Stimulated activated CD8-positive, alpha-beta memory T cell treated with anti-CD3 and anti-CD28 coated beads, Interleukin-15, amount 100 ng/mL, for 24 hours (primary cell): Measurements from ENCODE around the gene TMEM63C.

ENCODE experiments used
- DNase-seq: peaks from one replicate; pipeline ENCODE4 v3.0.0-alpha.2; 2020; ENCODE audit warnings: low read depth

TMEM63C gene, protein sequence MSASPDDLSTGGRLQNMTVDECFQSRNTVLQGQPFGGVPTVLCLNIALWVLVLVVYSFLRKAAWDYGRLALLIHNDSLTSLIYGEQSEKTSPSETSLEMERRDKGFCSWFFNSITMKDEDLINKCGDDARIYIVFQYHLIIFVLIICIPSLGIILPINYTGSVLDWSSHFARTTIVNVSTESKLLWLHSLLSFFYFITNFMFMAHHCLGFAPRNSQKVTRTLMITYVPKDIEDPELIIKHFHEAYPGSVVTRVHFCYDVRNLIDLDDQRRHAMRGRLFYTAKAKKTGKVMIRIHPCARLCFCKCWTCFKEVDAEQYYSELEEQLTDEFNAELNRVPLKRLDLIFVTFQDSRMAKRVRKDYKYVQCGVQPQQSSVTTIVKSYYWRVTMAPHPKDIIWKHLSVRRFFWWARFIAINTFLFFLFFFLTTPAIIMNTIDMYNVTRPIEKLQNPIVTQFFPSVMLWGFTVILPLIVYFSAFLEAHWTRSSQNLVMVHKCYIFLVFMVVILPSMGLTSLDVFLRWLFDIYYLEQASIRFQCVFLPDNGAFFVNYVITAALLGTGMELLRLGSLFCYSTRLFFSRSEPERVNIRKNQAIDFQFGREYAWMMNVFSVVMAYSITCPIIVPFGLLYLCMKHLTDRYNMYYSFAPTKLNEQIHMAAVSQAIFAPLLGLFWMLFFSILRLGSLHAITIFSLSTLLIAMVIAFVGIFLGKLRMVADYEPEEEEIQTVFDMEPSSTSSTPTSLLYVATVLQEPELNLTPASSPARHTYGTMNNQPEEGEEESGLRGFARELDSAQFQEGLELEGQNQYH

GRCh38 chr14:77181603-77182437 is at the start of gene TMEM63C:
TMEM63C (plus strand) TSS chr14:77181798; CDS start chr14:77218814, 37,016 bp downstream.
- peak; percentile 15 for DNase-seq

- no peak for DNase-seq
Observed at GRCh38 chr14:77131871-77132486, 49.6 kb upstream of the TMEM63C start.

GRCh38 chr14:77133720-77134338 is 47.8 kb upstream of the TMEM63C start:
- DNase-seq = no peak

GRCh38 chr14:77139022-77139421 is 42.6 kb upstream of the TMEM63C start:
- no peak for DNase-seq

DNA sequence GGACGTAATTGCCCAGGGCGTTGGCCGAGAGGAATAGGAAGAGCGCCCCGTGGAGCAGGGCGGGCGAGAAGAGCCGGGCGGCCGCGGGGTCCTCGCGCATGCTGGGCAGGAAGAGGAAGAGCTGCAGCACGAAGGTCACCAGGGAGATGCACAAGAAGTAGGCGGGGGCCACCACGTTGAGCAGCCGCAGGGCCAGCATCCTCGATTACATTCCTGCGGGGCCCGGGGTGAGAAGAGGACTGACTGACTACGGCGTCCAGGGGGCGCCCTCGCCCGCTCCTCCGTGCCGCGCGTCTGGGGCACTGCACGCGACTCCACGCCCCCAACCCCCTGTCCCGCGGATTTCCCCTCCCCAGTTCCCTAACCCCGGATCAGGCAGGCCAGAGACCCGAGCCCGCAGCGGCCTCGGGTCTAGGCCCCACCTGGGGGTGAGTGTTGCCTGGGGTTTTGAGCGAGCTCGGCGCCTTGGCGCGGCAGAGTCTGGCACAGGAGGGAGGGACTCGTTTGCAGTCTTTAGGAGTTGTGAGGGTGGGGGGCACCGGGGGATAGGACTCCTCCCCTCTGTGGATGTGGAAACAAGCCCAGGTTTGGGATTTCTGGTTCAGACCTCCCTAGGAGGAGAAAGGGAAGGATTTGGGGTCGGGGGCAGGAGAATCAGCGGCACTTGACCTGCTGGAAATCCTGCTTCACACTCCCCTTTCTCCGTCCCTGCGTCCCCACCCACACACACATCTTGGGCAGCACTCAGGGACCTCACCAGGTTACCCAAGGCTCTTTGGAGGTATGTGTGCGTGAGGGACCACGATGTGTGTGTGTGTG is 41.8 kb upstream of the TMEM63C start:
- peak; percentile 27 for DNase-seq

DNA sequence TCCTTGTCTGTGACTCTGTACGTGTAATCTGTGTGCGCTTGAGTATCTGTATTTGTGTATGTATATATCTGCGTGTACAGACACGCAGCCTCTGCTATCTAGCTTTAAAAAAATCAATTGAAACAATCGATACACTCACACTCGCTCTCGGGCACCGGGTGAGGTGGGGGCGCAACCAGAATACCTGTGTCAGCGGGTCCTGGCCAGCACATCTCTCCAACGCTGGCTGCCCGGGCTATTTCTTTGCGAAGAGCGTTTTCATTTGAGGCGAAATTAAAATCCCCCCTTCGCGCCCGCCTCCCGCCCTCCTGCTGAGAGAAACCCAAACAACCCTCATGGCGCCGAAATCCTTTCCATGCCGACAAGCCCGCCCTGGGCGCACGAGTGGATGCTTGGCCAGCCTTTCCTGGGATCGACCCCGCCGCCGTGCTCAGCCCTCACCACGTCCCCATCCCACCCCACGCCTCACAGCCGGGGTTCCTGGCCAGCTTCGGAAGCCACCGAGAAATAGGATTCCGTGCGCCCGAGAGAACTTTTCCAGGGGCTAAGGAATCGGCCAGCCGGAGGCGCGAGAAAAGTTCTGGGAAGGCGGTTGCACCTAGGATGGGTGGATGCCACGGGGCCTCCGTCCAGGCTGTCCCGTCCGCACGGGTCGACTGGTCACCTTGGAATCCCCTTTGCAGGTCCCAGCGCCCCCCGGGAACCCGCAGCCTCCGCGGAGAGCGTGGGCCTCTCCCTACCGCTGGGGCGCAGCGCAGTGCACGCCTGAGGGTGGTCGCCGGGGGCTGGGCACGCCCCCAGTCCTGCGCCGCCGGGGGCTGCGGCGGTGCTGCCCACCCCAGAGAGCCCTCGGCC is 41.0 kb upstream of the TMEM63C start:
- no peak for DNase-seq

DNA sequence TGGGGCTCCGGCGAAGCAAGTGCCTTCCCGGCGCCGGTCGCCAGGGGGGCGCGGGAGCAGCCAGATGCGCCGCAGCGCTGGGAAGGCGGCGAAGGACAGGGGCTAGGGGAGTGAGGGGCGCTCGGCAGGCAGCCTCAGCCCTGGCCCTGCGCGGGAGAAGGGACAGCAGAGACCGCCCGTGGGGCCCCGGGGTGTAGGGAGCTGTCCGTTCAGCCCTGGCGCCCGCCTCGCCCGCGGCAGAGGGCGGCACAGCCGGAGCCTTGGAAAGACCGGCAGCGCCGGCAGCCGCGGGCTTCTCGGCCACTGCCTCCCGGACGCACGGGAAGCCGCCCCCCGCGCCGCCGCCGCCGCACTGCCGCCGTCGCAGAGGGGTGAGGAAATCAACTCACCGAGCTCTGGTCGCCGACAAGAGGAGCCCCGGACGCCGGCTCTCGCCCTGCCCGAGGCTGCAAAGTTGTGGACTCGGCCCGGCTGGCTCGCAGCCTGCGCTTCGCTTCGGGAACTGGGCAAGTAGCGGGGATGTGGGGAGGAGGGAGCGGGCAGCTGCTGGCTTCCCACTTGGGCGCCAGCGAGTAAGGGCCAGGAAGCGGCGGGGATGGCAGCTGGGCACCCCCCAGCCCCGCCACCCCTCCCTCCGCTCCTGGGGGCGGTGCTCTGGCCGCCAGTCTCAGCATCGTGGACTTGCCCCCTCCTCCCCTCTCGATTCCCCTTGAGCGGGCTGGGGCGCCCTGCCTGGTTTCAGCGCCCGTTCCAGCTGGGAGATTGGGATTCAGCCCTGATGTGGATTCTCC is 40.2 kb upstream of the TMEM63C start, which contains the start of gene ZDHHC22:
Gene ZDHHC22 (minus strand): TSS at position 578 of the 791 bp plus-strand sequence. CDS start 2,053 bp downstream, outside the sequence.
- DNase-seq = no peak

DNA sequence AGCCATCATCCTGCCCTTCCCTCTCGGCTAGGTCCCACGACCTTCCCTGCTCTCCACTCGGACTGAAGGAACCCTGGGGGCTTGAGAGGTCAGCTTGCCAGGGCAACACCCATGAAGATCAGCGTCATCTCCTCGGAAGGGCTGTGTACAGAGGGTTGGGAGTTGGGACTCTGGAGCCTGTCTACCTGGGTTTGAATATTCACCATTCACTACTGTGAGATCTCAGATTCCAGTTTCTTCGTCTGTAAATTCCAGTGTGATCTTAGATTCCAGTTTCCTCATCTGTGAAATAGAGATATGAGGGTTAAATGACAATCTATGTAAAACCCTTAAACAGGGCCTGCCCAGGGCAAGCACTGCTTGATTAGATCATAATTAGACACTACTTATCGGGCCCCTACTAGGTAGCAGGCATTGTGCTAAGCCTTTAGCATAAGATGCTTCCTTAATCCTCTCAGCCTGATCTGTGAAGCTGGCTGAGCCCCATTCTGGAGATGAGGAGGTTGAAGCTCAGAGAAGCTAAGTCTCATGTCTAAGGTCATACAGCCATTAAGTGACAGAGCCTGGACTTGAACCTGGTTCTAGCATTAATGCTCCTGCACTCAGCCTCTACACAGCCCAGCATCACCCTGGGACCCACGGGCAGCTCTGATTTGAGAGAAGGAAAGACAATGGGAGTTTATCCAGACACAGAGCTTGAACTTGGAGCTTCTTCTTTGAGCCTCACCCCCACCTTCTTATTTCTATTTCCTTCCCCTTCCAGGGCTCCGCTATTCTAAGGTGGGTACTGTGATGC is 39.4 kb upstream of the TMEM63C start:
- no peak for DNase-seq

GRCh38 chr14:77143071-77143470 is 38.5 kb upstream of the TMEM63C start:
- DNase-seq = no peak

- DNase-seq = no peak
Observed at GRCh38 chr14:77144412-77145115, 37.0 kb upstream of the TMEM63C start.

DNA sequence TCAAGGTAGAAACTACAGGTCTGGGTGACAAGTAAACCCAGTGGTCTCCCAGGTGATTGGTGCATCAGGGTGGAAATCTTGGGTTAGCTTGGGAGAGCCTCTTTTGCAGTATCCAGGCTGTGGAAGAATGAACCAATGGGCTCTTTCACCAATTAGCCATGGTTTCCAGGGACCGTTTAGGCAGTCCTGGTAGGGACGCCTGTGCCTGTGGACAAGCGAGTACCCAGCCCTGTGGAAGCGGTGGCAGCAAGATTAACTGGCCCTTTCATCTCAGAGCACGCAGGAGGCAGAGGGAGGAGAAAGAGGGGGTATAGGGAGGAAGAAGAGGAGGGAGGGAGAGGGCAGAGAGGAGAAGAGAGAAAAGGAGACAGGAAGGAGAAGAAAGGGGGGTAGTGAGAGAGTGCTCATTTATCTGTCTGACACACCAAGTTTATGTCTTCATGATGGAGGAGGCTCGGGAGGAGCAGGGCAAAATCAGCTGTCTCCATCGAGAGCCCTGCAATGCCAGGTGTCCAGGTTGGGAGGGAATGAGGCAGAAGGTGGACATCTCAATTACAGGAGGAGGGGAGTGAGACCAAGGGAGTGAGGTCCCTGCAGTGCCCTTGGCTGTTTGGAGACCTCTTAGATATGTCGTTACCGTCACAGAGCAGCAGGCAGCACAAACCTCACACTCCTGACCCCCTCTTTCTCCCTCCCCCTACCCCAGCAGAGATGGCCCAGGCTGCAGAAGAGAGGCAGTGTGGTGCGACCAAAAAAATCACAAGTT is 35.4 kb upstream of the TMEM63C start:
- no peak for DNase-seq

GRCh38 chr14:77148510-77149231 is 32.9 kb upstream of the TMEM63C start:
- no peak for DNase-seq

DNA sequence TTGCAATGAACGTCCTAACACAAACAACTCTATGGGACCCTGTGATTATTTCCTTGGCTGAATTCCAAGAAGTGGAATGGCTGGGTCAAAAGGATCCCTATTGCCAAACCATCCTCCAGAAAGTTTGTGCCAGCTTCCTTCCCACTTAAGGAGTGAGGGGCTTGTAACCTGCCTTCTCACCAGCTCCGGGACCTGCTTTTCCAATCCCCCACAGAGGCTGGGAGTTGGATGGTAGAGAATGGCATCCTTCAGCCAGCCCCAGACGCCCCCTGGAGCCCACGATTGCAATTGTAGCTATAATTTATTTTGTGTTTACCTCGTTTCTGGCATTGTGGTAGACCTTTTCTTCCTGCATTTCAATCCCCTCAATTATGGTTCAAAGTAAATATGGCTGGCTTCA is 30.4 kb upstream of the TMEM63C start:
- no peak for DNase-seq

- no peak for DNase-seq
Observed at GRCh38 chr14:77151918-77152588, 29.5 kb upstream of the TMEM63C start.

DNA sequence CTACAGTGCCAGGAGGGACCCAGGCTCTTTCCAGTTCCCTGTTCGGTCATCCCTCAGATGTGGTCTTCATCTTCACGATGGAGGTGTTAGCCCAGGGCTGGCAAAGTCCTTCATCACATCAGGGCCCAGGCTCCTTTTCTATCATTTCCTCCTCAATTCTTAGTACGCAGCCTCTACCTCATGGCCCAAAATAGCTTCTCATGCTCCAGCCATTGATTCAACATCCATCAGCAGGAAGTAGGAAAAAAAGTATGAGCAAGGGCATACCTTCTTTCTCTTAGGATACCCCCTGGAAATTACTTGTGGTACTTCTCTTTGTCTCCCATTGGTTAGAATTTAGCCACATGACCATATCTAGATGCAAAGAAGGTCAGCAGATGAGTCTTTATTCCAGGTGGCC is 27.8 kb upstream of the TMEM63C start:
- no peak for DNase-seq
